ENCODE data around the gene KRT82.

- TF ChIP-seq SUZ12 (IDR thresholded peaks at IDR 0.05) (no peak), PKNOX1 (IDR thresholded peaks at IDR 0.05) (no peak), BHLHE40 (IDR thresholded peaks at IDR 0.05; ENCODE audit: borderline replicate concordance) (no peak), FOXM1 (IDR thresholded peaks at IDR 0.05; ENCODE audit: borderline replicate concordance) (no peak), ZNF384 (IDR thresholded peaks at IDR 0.05) (no peak), FOXA1 (IDR thresholded peaks at IDR 0.05) (no peak), FOXK2 (IDR thresholded peaks at IDR 0.05) (no peak)
These were observed 7.1 kb upstream of the KRT82 start for GRCh38 chr12:52413202-52413601.
